AG04449 (cell line): Measurements from ENCODE around the gene SERPIND1.
"Not testable (repeated sequence)": the region's sequence is repeated elsewhere in the genome, so short reads cannot be mapped to it uniquely, and the experiment has no call there.

ENCODE experiments used
- CTCF ChIA-PET: fragments of 350-600 bp; formaldehyde crosslinking; extraction: SDS; loops from one replicate; lab custom pipeline; 2021; ENCODE audit warnings: antibody characterized with exemption; lab: Yijun Ruan, JAX
- POLR2A ChIA-PET: fragments of 400-600, 350-600 bp; formaldehyde crosslinking; extraction: SDS; loops from one replicate; lab custom pipeline; 2020; ENCODE audit warnings: antibody characterized with exemption, inconsistent platforms; lab: Yijun Ruan, JAX
- DNase-seq: peaks from one replicate; pipeline ENCODE4 v3.0.0-alpha.2; 2010; ENCODE audit warnings: low read depth, low spot score
- H3K4me3 ChIP-seq: 2 replicates; pipeline ENCODE4 v1.5.1; 2011; ENCODE audit warnings: low read depth, mild to moderate bottlenecking, control low read depth, low read length
- TF ChIP-seq, protein P1 (sequence below): IDR thresholded peaks from one replicate; pipeline ENCODE4 v1.5.1; 2011; ENCODE audit warnings: mild to moderate bottlenecking, moderate library complexity, low read length, control low read depth, inconsistent platforms; ENCODE audit not compliant: insufficient read depth; ENCODE audit errors: missing control alignments

The SERPIND1 gene

DNA sequence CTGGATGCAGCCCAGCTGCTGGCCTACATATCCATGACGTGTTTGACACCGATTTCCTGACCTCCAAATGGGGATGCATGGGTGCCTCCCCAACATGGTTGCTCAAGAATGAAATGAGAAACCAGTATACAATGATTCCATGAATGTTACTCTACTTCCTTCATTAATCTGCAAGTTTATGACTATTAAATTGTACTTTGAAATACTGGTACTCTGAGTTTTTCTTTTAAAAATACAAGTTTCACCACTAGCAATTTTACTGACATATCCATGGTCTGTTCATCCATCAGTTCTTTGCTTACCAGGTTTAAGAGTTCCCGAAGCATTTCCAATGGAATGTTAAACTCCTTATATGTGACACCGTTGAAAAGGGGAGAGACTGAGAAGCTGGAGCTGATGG, 39.1 kb downstream of the SERPIND1 start:
- DNase-seq, result no peak
- TF ChIP-seq, protein P1, sequence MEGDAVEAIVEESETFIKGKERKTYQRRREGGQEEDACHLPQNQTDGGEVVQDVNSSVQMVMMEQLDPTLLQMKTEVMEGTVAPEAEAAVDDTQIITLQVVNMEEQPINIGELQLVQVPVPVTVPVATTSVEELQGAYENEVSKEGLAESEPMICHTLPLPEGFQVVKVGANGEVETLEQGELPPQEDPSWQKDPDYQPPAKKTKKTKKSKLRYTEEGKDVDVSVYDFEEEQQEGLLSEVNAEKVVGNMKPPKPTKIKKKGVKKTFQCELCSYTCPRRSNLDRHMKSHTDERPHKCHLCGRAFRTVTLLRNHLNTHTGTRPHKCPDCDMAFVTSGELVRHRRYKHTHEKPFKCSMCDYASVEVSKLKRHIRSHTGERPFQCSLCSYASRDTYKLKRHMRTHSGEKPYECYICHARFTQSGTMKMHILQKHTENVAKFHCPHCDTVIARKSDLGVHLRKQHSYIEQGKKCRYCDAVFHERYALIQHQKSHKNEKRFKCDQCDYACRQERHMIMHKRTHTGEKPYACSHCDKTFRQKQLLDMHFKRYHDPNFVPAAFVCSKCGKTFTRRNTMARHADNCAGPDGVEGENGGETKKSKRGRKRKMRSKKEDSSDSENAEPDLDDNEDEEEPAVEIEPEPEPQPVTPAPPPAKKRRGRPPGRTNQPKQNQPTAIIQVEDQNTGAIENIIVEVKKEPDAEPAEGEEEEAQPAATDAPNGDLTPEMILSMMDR, result no peak
- ChIA-PET POLR2A (no interaction called here), CTCF (interaction anchor here (0.8 to 1.4 kb wide), 3 partner anchors 12 to 833 kb away, joined by 3 to 4 read pairs (median 3); no protein-coding TSS in a partner anchor)
- no peak overlapping the region for H3K4me3 ChIP-seq

DNA sequence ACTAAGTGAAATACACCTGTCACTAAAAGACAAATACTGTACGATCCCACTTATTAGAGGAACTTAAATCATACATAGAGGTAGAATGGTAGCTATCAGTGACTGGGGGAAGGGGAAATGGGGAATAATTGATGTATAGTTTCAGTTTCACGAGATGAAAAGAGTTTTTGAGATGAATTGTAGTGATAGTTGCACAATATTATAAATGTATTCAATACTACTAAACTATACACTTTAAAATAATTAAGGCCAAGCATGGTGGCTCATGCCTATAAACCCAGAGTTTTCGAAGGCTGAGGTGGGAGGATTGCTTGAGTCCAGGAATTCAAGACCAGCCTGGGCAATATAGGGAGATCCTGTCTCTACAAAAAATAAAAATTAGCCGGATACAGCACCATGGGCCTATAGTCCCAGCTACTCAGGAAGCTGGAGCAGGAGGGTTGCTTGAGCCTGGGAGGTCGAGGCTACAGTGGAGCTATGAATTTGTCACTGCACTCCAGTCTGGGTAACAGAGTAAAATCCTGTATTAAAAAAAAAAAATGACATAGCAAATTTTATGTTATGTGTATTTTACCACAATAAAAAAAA, 40.4 kb downstream of the SERPIND1 start:
- ChIA-PET CTCF (interaction anchor here (1.2 to 1.5 kb wide), 2 partner anchors 10 to 30 kb away, joined by 3 to 5 read pairs; no protein-coding TSS in a partner anchor), POLR2A (no interaction called here)

DNA sequence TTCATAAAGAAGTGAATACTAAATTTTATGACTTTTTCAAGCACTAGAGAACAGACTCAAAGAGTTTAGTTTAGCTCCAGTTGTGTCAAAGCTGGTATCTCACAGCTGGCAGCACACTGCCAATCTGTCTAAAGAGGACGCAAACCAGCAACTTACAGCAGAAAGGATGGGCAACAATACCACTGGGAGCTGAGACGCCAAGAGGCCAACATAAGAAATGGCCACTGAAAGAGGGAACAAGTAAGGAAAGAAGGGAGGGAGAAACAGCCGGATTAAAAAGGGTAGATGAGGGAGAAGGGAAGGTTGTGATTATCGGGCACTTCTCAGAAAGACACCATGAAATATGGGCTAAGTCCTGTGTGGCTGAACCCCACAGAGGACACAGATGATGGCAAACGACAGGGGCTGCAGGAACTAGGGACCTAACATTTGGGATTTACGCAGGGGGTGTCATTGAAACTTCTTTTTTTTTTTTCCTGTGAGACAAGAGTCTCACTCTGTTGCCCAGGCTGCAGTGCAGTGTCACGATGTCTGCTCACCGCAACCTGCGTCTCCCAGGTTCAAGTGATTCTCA, 41.7 kb downstream of the SERPIND1 start:
- ChIA-PET POLR2A (no interaction called here), CTCF (interaction anchor here (0.7 to 3.3 kb wide), 3 partner anchors 12 to 145 kb away, joined by 3 to 12 read pairs (median 3); no protein-coding TSS in a partner anchor)
- no peak for DNase-seq
- no peak overlapping the region for H3K4me3 ChIP-seq
- TF ChIP-seq, protein P1, result no peak

More for the DNA sequence above, 40.4 kb downstream of the SERPIND1 start:
- H3K4me3 ChIP-seq, result no peak overlapping the region
- TF ChIP-seq, protein P1, result no peak
- DNase-seq, result no peak

DNA sequence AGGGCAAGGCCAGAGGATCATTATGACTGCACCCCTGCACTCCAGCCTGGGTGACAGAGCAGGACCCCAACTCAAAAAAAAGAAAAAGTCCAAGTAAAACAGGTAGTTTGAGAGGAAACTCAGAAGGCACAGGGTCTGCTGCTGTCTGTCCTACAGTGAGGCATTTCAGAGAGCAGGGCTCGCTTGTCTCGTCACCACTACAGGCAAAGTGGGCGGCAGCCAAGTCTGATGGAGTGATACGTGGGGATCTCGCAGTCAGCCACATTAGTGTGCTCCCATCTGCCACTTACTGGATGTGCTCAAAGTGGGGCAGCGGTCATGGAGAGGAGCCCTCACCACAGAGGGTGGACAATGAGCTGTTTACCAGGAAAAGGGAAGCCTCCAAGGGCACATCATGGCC, 42.6 kb downstream of the SERPIND1 start:
- ChIA-PET CTCF (interaction anchor here (3.3 kb wide), 1 partner anchor 13 kb away, joined by 12 read pairs; no protein-coding TSS in a partner anchor), POLR2A (no interaction called here)
- DNase-seq, result no peak
- TF ChIP-seq, protein P1, result no peak
- no peak overlapping the region for H3K4me3 ChIP-seq

DNA sequence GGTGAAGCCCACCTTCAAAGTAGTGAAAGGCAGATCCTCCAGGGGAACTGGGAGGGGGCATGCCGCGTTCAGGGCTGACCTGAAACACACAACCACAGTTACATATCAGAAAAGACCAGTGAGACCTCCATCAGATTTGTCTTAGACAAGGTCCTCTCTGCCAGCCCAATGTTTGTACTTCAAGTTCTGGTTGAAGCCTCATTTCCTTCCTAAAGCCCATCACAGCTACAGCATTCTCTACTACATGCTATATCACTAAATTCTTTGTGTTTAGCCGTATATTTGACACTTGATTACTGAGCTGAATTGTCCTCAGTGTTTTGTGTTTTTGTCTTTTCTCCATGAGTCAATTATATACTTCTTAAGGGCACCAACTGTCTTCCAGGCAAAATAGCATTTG, 44.6 kb downstream of the SERPIND1 start:
- ChIA-PET POLR2A (no interaction called here), CTCF (interaction anchor here (3.3 kb wide), 1 partner anchor 14 kb away, joined by 12 read pairs; no protein-coding TSS in a partner anchor)
- TF ChIP-seq, protein P1, result no peak
- no peak overlapping the region for H3K4me3 ChIP-seq
- no peak for DNase-seq

DNA sequence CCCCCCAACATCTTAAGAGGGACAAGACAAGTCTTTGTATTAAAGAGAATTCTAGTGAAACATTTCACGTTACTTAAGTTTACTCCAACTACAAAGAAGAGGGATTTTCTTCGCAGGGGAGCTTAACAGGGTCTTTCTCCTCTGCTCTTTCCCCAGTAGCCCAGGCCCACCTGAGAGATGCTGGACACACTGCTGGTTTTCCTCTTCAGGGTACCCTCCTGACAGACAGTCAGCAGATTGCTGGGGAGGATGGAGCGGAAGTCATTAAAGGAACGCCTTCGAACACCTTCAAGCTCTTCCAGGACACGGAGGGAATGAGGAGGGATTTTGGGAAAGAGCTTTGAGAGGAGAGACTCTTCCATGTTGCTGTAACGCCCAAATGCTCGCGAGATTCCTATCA, 45.6 kb downstream of the SERPIND1 start:
- no peak for DNase-seq
- POLR2A ChIA-PET, result no interaction called here
- CTCF ChIA-PET, result no interaction called here
- TF ChIP-seq, protein P1, result no peak
- H3K4me3 ChIP-seq, result no peak overlapping the region

DNA sequence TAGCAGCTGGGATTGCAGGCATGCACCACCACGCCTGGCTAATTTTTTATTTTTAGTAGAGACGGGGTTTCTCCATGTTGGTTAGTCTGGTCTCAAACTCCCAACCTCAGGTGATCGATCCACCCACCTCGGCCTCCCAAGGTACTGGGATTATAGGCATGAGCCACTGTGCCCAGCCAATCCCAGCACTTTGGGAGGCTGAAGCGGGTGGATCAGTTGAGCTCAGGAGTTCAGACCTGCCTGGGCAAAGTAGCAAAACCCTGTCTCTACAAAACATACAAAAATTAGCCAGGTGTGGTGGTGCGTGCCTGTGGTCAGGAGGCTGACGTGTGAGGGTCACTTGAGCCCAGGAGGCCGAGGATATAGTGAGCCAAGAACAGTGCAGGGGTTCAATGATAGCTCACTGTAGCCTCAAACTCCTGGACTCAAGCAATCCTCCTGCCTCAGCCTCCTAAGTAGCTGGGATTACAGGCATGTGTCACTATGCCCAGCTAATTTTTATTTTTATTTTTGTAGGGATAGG, 47.9 kb downstream of the SERPIND1 start:
- POLR2A ChIA-PET, H3K4me3 ChIP-seq, DNase-seq: not testable (repeated sequence)
- CTCF ChIA-PET, result interaction anchor here (0.6 to 1.7 kb wide), 4 partner anchors 17 to 38 kb away, joined by 3 to 4 read pairs (median 4); no protein-coding TSS in a partner anchor
